ENCODE data around the gene SYNE3.

SYNE3 gene

GRCh38 chr14:95478818-95479217, 37.6 kb downstream of the SYNE3 start:
- no peak overlapping the region for H3K4me3 ChIP-seq (replicated peaks; ENCODE audit: insufficient read depth, low read length)
- TF ChIP-seq SPI1 (IDR thresholded peaks at IDR 0.05; ENCODE audit: borderline replicate concordance, low read depth) (no peak), POLR2AphosphoS5 (IDR thresholded peaks at IDR 0.05; ENCODE audit: low read depth) (no peak), GABPA (IDR thresholded peaks at IDR 0.05; ENCODE audit: low read depth) (no peak), CTCF (IDR thresholded peaks at IDR 0.05; ENCODE audit: insufficient read depth, low read length) (no peak), REST (IDR thresholded peaks at IDR 0.05; ENCODE audit: insufficient replicate concordance, low read depth) (no peak)
- H3K27ac ChIP-seq (replicated peaks): no peak overlapping the region
- H3K27me3 ChIP-seq (ENCODE audit: insufficient read depth, poor library complexity, severe bottlenecking): no peaks in the 10 kb centered on the region
- DNase-seq (ENCODE audit: low read depth in 1 of 2, low spot score in 1 of 2): no peak

GRCh38 chr14:95478309-95478708, 38.1 kb downstream of the SYNE3 start:
- Histone ChIP-seq H3K27me3 (ENCODE audit: insufficient read depth, poor library complexity, severe bottlenecking) (no peaks in the 10 kb centered on the region), H3K27ac (replicated peaks) (no peak overlapping the region), H3K4me3 (replicated peaks; ENCODE audit: insufficient read depth, low read length) (no peak overlapping the region)
- no peak for TF ChIP-seq GABPA (IDR thresholded peaks at IDR 0.05; ENCODE audit: low read depth)
- DNase-seq (ENCODE audit: low read depth in 1 of 2, low spot score in 1 of 2): no peak

- DNase-seq (ENCODE audit: low read depth in 1 of 2, low spot score in 1 of 2): no peak
- H3K4me3 ChIP-seq (replicated peaks; ENCODE audit: insufficient read depth, low read length): no peak overlapping the region
- H3K27me3 ChIP-seq (ENCODE audit: insufficient read depth, poor library complexity, severe bottlenecking): no peaks in the 10 kb centered on the region
- no peak for TF ChIP-seq REST (IDR thresholded peaks at IDR 0.05; ENCODE audit: insufficient replicate concordance, low read depth)
- no peak for TF ChIP-seq SPI1 (IDR thresholded peaks at IDR 0.05; ENCODE audit: borderline replicate concordance, low read depth)
- TF ChIP-seq CTCF (IDR thresholded peaks at IDR 0.05; ENCODE audit: insufficient read depth, low read length): no peak
- TF ChIP-seq GABPA (IDR thresholded peaks at IDR 0.05; ENCODE audit: low read depth): no peak
- no peak for TF ChIP-seq POLR2AphosphoS5 (IDR thresholded peaks at IDR 0.05; ENCODE audit: low read depth)
- no peak overlapping the region for H3K27ac ChIP-seq (replicated peaks)
Observed at GRCh38 chr14:95477411-95478269, 38.8 kb downstream of the SYNE3 start.

- TF ChIP-seq GABPA (IDR thresholded peaks at IDR 0.05; ENCODE audit: low read depth) (no peak), REST (IDR thresholded peaks at IDR 0.05; ENCODE audit: insufficient replicate concordance, low read depth) (no peak), SPI1 (IDR thresholded peaks at IDR 0.05; ENCODE audit: borderline replicate concordance, low read depth) (no peak), CTCF (IDR thresholded peaks at IDR 0.05; ENCODE audit: insufficient read depth, low read length) (no peak), POLR2AphosphoS5 (IDR thresholded peaks at IDR 0.05; ENCODE audit: low read depth) (no peak)
- H3K4me3 ChIP-seq (replicated peaks; ENCODE audit: insufficient read depth, low read length): no peak overlapping the region
- H3K27me3 ChIP-seq (ENCODE audit: insufficient read depth, poor library complexity, severe bottlenecking): no peaks in the 10 kb centered on the region
- DNase-seq (ENCODE audit: low read depth in 1 of 2, low spot score in 1 of 2): no peak
- H3K27ac ChIP-seq (replicated peaks): no peak overlapping the region
Observed at GRCh38 chr14:95476747-95477146, 39.7 kb downstream of the SYNE3 start.

Data from HL-60 (cell line).